GM12878 (cell line): ENCODE data around the gene HCAR1. TPM values are rescaled to one million over a fixed set of nuclear protein-coding genes. Genes with fewer than 3 reads are reported as not detected.
"Not testable (repeated sequence)": the region's sequence is repeated elsewhere in the genome, so short reads cannot be mapped to it uniquely, and the experiment has no call there.

Experiments used
- ATAC-seq: fragments of 200-7000 bp; cut with Tn5 transposase; 3 replicates; pipeline ENCODE4 v1.9.1; 2020; ENCODE audit warnings: mild to moderate bottlenecking, moderate library complexity
- BruUV-seq: library from RNA; stranded (reverse); fragments of 400-500 nt; replicated peaks from 2 replicates; lab custom pipeline; 2021; lab: Mats Ljungman, UMichigan
- CTCF ChIA-PET: fragments of 300-600 bp; sonication (Branson Sonifier 250); formaldehyde crosslinking; extraction: SDS; loops from one replicate; lab custom pipeline; 2021; ENCODE audit warnings: inconsistent platforms; lab: Yijun Ruan, JAX
- POLR2A ChIA-PET: fragments of 350-600 bp; formaldehyde crosslinking; extraction: SDS; loops from one replicate; lab custom pipeline; 2021; ENCODE audit warnings: inconsistent platforms; lab: Charles Lee
- RAD21 ChIA-PET: fragments of 300-600 bp; sonication (Branson Sonifier 250); formaldehyde crosslinking; loops from one replicate; lab custom pipeline; 2023; ENCODE audit warnings: antibody characterized with exemption; ENCODE audit not compliant: unreplicated experiment; lab: Charles Lee
- SMC1A ChIA-PET: fragments of 300-600 bp; sonication (Branson Sonifier 250); formaldehyde crosslinking; loops from one replicate; lab custom pipeline; 2023; ENCODE audit not compliant: unreplicated experiment, uncharacterized antibody; lab: Charles Lee
- DNase-seq: peaks from one replicate; pipeline ENCODE4 v3.0.0-alpha.2; 2011; ENCODE audit warnings: low read depth, low spot score
- FAIRE-seq: peaks from 3 replicates; lab custom pipeline; 2011; peaks lifted over from hg19 to GRCh38; lab: Jason Lieb, UNC
- H2AFZ ChIP-seq: 2 replicates; pipeline ENCODE4 v1.6.0; 2011; ENCODE audit warnings: low read depth, low read length, control low read depth; ENCODE audit not compliant: control insufficient read depth
- H3K27ac ChIP-seq: 2 replicates; pipeline ENCODE4 v1.5.1; 2011; ENCODE audit warnings: control low read depth; ENCODE audit not compliant: control insufficient read depth, insufficient read depth
- H3K27me3 ChIP-seq, 2 experiments: replicated peaks in 1 of 2; 2 replicates each; pipeline versions ENCODE4 v1.6.0 to v1.6.1; 2011; ENCODE audit warnings: low read length in 1 of 2; ENCODE audit not compliant: control insufficient read depth in 2 of 2, insufficient read depth in 2 of 2
- H3K36me3 ChIP-seq, 2 experiments: 2 replicates each; pipeline ENCODE4 v1.5.1; 2011; ENCODE audit warnings: low read length in 1 of 2; ENCODE audit not compliant: control insufficient read depth in 2 of 2, insufficient read depth in 2 of 2
- H3K4me1 ChIP-seq: 2 replicates; pipeline ENCODE4 v1.6.1; 2011; ENCODE audit warnings: mild to moderate bottlenecking, low read length, moderate library complexity, mixed read lengths; ENCODE audit not compliant: control insufficient read depth, insufficient read depth
- H3K4me2 ChIP-seq: 2 replicates; pipeline ENCODE4 v1.6.0; 2011; ENCODE audit warnings: control low read depth; ENCODE audit not compliant: control insufficient read depth, insufficient read depth
- H3K4me3 ChIP-seq: fragments of 200-600 bp; sonication (generic); 2 replicates; pipeline ENCODE4 v1.5.1; 2016
- H3K79me2 ChIP-seq: 2 replicates; pipeline ENCODE4 v1.6.0; 2011; ENCODE audit warnings: low read length; ENCODE audit not compliant: control insufficient read depth, insufficient read depth
- H3K9ac ChIP-seq: 2 replicates; pipeline ENCODE4 v1.8.0; 2011; ENCODE audit warnings: low read length, control low read depth, mixed read lengths; ENCODE audit not compliant: control insufficient read depth, insufficient read depth
- H3K9me3 ChIP-seq: replicated peaks from 3 replicates; pipeline ENCODE4 v1.5.1; 2011; ENCODE audit warnings: mild to moderate bottlenecking, low read length; ENCODE audit not compliant: control insufficient read depth, insufficient read depth
- H4K20me1 ChIP-seq: 2 replicates; pipeline ENCODE4 v1.6.0; 2011; ENCODE audit not compliant: control insufficient read depth, insufficient read depth
- BHLHE40 ChIP-seq, 2 experiments: fragments of 450-650 bp in 1 of 2; IDR thresholded peaks; 2 replicates each; pipeline ENCODE4 v1.6.1; 2011 to 2017; ENCODE audit warnings: low read depth in 2 of 2, borderline replicate concordance in 1 of 2, improper control_type of control experiment in 1 of 2, low read length in 1 of 2, mild to moderate bottlenecking in 1 of 2
- JUND ChIP-seq: IDR thresholded peaks from 2 replicates; pipeline ENCODE4 v1.6.1; 2012; ENCODE audit warnings: low read depth, mild to moderate bottlenecking, low read length, improper control_type of control experiment, moderate library complexity
- MEF2B ChIP-seq: fragments of 450-650 bp; IDR thresholded peaks from 2 replicates; pipeline ENCODE4 v1.6.1; 2018; ENCODE audit warnings: mild to moderate bottlenecking, moderate library complexity; ENCODE audit not compliant: partially characterized antibody, poor library complexity, severe bottlenecking
- PAX5 ChIP-seq: IDR thresholded peaks from 2 replicates; pipeline ENCODE4 v1.6.1; 2011; ENCODE audit warnings: low read depth, low read length, borderline replicate concordance
- ZBTB4 ChIP-seq: fragments of 450-650 bp; formaldehyde crosslinking; IDR thresholded peaks from 2 replicates; pipeline ENCODE4 v1.4.0; 2022; ENCODE audit warnings: mild to moderate bottlenecking, moderate library complexity
- ZSCAN29 ChIP-seq: fragments of 450-650 bp; IDR thresholded peaks from 2 replicates; pipeline ENCODE4 v1.6.1; 2017; ENCODE audit warnings: mild to moderate bottlenecking, moderate library complexity
- ZZZ3 ChIP-seq: IDR thresholded peaks from 2 replicates; pipeline ENCODE4 v1.6.1; 2011; ENCODE audit warnings: low read depth; ENCODE audit not compliant: control insufficient read depth, insufficient read length
- WGBS: methylation state at CpG from one replicate; pipeline ENCODE4 v1.1.6; 2016; ENCODE audit warnings: low lambda C conversion rate; ENCODE audit not compliant: insufficient replicate concordance, insufficient coverage; ENCODE audit errors: missing lambda C conversion rate; 5-methylcytosine and 5-hydroxymethylcytosine counted together
- in situ Hi-C: fragments of 300-500 bp; cut with MboI; formaldehyde crosslinking; loops from 9 replicates; pipeline ENCODE4 v1.14.3; 2018; ENCODE audit warnings: mixed read lengths
- intact Hi-C: fragments of 100-400 bp; cut with micrococcal nuclease; formaldehyde crosslinking; loops from one replicate; pipeline ENCODE4 v1.14.2; 2022; ENCODE audit not compliant: unreplicated experiment
- polyA plus RNA-seq, 11 experiments: library from polyadenylated mRNA; depleted of rRNA in 4 of 11; unstranded in 6 of 11; stranded (reverse) in 5 of 11; fragments of >200 nt; fragmentation: Nextera tagmentation in 4 of 11; fragmentation: Illumina TruSeq in 1 of 11; extraction: Ambion mirVana in 4 of 11; extraction: Trizol in 1 of 11; gene quantifications; 1 replicate in 1 of 11; 2 replicates in 10 of 11; pipeline versions ENCODE4 v1.2.1 to v1.2.3, GENCODE V29; 2011 to 2016; ENCODE audit warnings: inconsistent platforms in 2 of 11, missing spikeins in 2 of 11, low read depth in 1 of 11
- total RNA-seq, 4 experiments: library from RNA; depleted of rRNA in 3 of 4; stranded (reverse); fragments of >200 nt in 3 of 4; fragmentation: Illumina TruSeq in 1 of 4; extraction: Trizol in 1 of 4; gene quantifications; 2 replicates each; pipeline versions ENCODE4 v1.2.1 to v1.2.3, GENCODE V29; 2013 to 2021

HCAR1 gene
- total and polyA plus RNA-seq, 10 of the 15 experiments (the other 5 are each of a cell fraction or from before 2014, with no cell fraction given): 0.01 to 0.05 (median 0.04) TPM; not detected in 7

- no peak for TF ChIP-seq ZBTB4 (CRISPR knock-in tag)
- no peak for TF ChIP-seq ZSCAN29
- TF ChIP-seq PAX5: peak; percentile 67; the same call in 1 of the 2 replicates
- TF ChIP-seq MEF2B: peak; percentile 24
- no peak for TF ChIP-seq JUND
- TF ChIP-seq ZZZ3: no peak
- TF ChIP-seq BHLHE40 (IDR thresholded peaks at IDR 0.05; ENCODE audit: borderline replicate concordance in 1 of 2, low read depth in 2 of 2, low read length in 1 of 2): peak; percentile 99
- TF ChIP-seq, all 136 proteins: peak for 75
These were observed 22.0 kb upstream of the HCAR1 start, which contains the start of gene DENR (continued) for GRCh38 chr12:122752464-122753318.

- ATAC-seq, RAD21 ChIA-PET, H3K36me3 ChIP-seq, H3K4me3 ChIP-seq, FAIRE-seq, BruUV-seq, H4K20me1 ChIP-seq, CTCF ChIA-PET, H3K9me3 ChIP-seq, H3K27me3 ChIP-seq, DNase-seq, POLR2A ChIA-PET, H3K4me1 ChIP-seq, SMC1A ChIA-PET, H3K27ac ChIP-seq, H3K9ac ChIP-seq: not testable (repeated sequence)
- intact Hi-C loops: loop anchor here (2.0 to 5.0 kb wide), 3 partner anchors 30 to 349 kb away; no protein-coding TSS in a partner anchor
- peak overlapping the region; percentile 18; the same call in 1 of the 2 replicates for H3K4me2 ChIP-seq
- H3K79me2 ChIP-seq: peaks cover 24% of the 10 kb centered on the region
- in situ Hi-C loops: loop anchor here (5.0 kb wide), 1 partner anchor 114 kb away; no protein-coding TSS in a partner anchor
- WGBS: 79% methylated on average over 17 of the region's 17 CpGs
- H2AFZ ChIP-seq: peak overlapping the region; percentile 45
These were observed 20.3 kb upstream of the HCAR1 start for GRCh38 chr12:122750781-122751515.
